PFSK-1 (cell line): ENCODE results near the gene BNC2.

Experiments used
- SIN3A ChIP-seq: IDR thresholded peaks from 2 replicates; pipeline ENCODE4 v1.6.1; 2012; ENCODE audit warnings: mild to moderate bottlenecking, low read length, moderate library complexity, borderline replicate concordance; ENCODE audit not compliant: insufficient read depth
- TAF1 ChIP-seq: IDR thresholded peaks from 2 replicates; pipeline ENCODE4 v1.6.1; 2012; ENCODE audit warnings: low read length, control low read depth, borderline replicate concordance; ENCODE audit not compliant: insufficient read depth

DNA sequence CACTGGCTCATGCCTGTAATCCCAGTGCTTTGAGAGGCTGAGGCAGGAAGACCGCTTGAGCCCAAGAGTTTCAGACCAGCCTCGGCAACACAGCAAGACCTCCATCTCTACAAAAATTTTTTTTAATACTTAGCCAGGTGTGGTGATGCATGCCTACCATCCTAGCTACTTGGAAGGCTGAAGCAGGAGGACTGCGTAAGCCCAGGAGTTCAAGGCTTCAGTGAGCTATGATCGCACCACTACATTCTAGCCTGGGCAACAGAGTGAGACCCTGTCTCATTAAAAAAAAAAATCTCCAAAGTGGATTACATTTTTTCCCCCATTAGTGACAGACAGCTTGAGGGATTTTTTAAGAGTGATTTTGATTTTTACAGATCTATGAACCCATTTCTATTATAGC lies 230.8 kb downstream of the BNC2 start:
- TF ChIP-seq SIN3A: no peak
- TF ChIP-seq TAF1: no peak
